Activated CD4-positive, CD25-positive, alpha-beta regulatory T cell (primary cell): ENCODE measurements around the gene OR6V1.
"Not testable (repeated sequence)": the region's sequence is repeated elsewhere in the genome, so short reads cannot be mapped to it uniquely, and the experiment has no call there.

Source experiments
- DNase-seq, 4 experiments: peaks; one replicate each; lab custom pipeline; 2025; lab: John Stamatoyannopoulos, UW

The OR6V1 gene

DNA sequence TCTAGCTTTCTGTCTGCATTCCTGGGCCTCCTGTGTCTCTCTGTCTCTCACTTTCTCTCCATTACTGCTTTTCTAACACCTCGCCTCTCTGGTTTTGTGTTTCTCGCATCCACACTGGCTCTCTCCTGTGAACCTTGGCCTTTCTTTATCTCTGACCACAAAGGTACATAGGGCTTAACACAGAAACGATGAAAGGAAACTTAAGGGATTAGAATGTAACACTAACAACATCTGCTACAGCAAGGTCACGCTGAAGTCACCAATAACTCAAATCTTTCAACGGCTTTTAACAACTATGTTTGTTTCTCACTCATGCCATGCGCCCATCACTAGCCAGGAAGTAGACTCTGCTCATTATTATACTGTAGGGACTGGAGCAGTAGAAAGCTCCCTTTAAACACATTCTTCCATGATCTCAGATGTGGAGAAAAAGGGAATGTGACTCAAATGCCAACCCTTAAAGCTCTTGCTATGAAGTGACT, 9.3 kb upstream of the OR6V1 start:
- DNase-seq, result no peak

DNA sequence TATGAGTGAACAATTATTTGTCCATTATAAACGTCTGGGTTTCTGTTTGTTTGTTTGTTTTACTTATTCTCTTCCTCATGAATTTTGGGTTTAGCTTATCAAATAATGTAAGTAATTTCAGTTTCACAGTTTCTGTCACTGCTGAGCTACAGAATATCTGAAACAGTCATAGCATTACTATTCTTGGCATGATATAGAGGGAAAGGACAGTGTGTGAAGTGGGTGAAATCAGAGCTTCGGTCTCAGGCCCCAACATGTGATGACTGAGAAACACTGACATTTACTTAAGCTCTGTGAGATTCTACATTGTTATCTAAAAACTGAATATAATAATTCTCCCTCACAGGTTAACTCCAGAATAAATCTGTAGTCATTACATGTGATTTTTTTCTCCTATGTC, 8.8 kb upstream of the OR6V1 start:
- DNase-seq, result no peak

DNA sequence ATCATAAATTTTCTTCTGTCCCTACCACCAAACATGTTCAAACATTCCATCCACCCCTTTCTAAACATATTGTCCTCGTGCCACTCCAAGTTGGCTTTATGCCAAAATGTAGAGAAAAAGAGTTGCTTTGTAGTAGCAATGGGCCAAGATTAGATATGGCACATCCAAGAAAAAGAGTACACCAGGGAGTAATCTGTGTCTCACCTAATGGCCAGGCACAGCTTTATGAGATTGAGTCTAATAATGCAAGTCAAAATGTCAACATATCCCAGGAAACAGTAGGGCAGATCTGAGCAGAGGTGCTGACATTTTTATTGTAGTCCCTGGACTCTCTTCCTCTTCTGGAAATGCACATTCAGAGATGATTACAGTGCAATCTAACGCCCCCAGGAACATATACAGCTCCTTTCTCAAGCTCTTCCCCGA, 5.7 kb upstream of the OR6V1 start:
- no peak for DNase-seq

DNA sequence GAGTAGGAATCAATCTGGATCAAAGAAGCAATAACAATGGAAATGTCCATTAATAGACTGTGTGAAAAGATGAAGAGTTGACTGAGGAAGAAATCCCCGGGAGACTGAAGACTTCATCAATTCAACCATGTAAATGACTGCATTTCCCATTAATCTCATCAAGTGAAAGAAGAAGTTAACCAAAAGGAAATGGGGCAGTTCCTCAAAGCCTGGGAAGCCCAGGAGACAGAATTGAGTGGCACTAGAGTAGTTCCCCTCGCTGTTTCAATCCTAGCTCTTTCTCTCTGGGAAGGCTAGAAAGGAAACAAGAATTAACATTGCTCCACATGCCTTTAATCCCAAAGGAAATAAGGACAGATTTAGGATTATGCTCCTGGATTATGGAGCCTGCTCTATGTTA, 4.8 kb upstream of the OR6V1 start:
- no peak for DNase-seq

DNA sequence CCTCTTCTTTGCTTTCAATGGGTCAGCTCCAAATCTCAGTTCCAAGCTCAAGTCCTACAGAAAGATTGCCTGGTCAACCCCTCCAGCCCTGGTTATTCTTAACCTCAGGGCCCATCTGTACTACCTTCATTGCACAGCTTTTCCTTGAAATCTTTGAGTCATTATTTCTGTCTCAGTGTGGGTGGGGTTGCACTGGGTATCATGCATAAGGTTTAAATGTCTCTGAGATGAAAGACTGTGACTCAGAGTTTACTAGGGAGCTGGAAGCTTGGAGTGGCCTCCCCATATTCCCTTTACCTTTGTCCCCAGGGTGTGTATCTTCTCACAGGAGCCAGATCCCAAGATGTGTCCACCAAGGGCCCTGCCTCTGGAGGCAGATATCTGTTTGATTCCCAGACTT, 3.3 kb upstream of the OR6V1 start:
- no peak for DNase-seq

DNA sequence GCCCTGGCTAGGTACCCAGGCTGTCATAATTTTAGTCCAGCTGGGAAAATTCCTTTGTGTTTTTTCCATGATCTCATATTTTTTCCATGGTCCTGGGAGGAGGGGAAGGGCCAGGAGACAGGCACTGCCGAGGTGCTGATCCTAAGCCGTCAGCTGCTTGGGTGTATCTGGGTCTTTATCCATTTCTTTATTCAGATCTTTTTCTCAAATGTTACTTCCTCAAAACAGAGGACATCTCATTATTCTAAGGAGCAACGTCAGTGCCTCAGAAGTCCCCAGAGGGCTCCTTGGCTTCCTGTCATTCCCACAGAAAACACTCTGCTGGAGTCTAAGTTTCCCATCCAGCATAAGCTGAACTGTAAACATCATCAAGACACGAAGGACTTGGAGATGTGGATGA, 2.8 kb upstream of the OR6V1 start:
- DNase-seq, result no peak

DNA sequence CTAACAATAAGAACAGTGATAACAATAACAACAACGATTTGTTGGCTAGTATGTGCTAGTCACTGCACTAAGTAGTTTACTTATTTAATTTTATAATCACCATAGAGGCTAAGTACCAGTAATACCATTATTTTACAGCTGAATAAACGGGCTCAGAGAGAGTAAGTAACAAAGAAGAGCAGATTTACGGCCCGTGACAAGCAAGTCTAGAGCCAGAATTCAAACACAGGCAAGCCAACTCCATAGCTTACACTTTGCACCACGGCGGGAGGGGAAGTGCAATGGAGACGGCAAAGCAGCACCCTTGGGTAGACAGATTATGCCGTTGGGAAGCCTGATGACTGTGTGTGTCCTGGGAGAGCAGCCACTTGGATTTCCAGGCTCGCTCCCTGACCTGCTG, 1.2 kb upstream of the OR6V1 start:
- no peak for DNase-seq

DNA sequence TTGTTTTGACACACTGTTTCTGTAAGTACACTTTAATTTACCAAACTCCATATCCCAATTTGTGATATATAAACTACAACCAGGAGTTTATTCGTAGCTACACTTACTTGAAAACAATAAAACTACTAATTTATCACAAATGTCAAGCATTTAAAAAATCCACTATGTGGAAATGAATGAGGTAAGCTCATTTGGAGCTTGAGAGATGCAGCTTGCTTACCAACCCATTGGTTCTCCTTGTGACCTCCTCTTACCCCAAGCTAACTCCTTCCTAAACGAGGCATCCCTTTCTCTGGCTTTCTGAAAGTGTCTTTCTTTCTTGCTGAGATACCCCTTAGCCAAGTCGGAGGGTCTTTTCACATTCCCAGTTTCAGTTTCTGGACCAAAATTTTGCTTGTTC, 2.5 kb downstream of the OR6V1 start:
- no peak for DNase-seq

DNA sequence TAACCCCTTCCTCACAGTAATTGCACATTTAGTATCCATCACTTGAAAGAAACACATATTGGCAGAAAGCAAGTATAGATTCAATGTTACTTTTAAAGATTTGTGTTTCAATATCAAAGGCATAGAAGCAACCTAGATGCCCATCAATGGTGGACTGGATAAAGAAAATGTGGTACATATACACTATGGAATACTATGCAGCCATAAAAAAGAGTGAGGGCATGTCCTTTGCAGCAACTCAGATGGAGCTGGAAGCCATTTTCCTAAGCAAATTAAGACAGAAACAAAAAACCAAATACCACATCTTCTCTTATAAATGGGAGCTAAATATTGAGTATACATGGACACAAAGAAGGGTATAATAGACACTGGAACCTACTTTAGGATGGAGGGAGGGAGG, 3.6 kb downstream of the OR6V1 start:
- DNase-seq, result no peak

DNA sequence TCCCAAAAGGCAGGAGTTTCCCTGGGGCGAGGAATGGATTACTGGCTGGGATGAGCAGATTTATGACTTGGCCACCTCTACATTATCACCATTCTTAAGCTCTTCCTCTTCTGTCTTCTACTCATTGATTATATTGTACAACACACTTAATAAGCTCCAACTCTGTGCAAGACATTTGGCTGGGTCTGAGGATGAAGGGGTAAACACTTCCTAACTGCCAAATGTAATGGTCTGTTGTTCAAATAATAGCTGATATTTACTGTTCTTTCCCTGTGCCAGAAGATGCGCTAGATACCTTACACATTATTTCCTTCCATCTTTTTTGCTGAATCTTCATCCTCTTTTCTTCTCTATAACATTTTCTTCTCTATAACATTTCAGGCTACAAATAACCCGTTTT, 11.6 kb downstream of the OR6V1 start:
- DNase-seq, result no peak

DNA sequence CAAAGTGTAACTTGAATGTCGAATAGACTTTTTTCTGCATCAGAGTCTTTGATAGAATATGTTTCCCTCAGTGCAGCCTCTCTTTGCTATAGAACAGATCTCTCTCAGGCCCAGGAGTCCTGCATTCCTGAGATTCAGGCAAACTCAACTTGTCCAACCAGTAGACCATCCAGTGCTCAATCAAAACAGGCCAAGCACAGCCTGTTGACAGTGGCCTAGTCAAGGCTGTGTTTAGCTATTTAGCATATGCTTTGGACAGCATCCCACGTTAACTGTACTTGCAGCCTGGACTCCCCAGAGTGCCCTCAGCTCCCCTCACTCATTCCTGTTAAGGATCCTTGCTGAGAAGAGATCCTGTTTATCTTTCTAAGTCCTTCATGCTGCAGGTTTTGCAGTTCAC, 16.3 kb downstream of the OR6V1 start:
- no peak for DNase-seq

DNA sequence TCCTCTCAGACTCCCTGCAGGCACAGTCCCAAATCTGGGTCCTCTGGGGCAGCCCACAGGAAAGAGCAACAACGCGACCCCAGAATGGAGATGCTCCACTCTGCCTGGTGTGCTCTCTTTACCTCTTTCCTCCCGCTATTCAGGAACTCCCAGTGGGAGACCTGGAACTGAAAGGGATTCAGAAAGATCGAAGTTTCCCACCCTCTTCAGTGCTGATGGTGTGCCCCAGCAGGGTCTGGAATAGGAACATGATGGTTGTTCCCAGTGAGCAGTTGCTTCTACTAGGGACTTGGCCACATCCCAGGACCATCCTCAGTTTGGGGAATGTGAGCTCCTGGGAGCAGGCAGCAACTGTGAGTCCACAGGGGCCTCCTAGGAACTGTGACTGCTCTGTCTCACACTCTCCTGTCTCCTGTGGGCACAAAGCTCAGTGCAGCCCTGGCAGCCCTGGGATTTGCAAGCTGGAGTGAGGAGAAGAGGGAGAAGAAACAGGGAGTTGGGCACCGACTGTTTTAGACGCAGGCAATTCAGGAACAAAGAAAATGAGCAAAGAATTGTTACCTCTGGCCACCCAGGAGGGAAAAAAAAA, 17.9 kb downstream of the OR6V1 start:
- DNase-seq, result no peak

DNA sequence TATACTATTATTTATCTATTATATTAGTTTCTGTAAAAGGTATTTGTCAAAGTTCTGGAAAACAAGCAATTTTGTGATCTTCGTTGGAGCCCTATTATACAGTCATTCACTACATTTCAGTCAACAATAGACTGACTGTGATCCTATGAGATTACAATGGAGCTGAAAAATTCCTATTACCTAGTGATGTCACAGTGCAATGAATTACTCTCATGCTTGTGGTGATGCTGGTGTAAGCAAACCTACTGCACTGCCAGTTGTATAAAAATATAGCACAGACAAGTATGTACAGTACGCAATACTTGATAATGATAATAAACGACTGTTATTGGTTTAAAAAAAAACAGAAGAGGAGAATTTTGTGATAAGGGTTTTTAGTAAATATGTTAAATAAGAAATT, 21.4 kb downstream of the OR6V1 start:
- DNase-seq, result no peak

DNA sequence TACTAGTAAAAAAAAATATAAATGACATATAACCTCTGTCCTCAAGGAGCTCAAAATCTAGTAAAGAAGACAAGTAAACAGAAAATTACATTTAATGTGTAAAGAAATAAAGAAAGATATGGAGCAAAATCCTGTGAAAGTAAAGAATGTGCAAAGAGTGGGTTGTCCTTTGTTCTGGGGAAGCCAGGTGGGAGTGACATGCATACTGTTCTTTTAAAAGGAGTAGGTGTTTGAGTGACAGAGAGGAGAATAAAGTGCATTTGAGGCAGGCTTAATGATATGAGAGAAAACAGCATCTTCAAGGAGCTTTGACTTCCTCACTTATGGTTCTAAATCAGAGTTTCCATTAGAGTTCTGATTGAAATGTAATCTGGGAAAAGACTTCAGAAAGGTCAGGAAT, 22.0 kb downstream of the OR6V1 start:
- DNase-seq, result no peak

DNA sequence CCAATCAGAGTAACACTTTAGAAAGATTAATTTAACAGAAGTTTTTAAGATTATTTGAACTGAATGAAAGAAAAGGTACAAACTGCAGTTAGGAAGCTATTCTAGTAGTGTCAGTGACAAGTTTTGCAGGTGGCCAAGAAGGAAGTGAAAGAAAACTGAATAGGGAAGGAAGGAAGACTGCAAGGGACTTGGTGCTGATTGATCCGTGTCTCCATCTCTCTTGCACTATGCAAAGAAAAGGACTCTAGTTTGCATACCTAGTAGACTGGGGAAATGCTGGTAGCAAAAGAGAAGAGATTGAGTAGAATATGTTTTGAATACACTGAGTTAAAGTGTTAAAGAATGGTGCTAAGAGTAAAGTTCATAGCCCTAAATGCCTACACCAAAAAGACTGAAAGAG, 33.0 kb downstream of the OR6V1 start:
- DNase-seq, result no peak

DNA sequence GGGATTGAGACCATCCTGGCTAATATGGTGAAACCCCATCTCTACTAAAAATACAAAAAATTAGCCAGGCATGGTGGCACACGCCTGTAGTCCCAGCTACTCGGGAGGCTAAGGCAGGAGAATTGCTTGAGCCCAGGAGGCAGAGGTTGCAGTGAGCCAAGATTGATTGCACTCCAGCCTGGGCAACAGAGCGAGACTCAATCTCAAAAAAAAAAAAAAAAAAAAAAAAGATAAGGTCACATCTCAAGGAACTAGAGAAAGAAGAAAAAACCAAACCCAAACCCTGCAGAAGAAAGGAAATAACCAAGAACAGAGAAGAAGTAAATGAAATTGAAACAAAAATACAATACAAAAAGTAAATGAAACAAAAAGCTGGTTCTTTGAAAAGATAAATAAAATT, 33.5 kb downstream of the OR6V1 start:
- DNase-seq, result not testable (repeated sequence)

DNA sequence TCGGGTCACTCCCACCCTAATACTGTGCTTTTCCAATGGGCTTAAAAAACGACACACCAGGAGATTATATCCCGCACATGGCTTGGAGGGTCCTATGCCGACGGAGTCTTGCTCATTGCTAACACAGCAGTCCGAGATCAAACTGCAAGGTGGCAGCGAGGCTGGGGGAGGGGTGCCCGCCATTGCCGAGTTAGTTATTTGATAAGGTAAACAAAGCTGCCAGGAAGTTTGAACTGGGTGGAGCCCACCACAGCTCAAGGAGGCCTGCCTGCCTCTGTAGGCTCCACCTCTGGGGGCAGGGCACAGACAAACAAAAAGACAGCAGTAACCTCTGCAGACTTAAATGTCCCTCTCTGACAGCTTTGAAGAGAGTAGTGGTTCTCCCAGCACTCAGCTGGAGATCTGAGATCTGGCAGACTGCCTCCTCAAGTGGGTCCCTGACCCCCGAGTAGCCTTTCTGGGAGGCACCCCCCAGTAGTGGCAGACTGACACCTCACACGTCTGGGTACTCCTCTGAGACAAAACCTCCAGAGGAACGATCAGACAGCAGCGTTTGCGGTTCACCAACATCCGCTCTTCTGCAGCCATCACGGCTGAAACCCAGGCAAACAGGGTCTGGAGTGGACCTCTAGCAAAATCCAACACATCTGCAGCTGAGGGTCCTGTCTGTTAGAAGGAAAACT, 36.5 kb downstream of the OR6V1 start:
- not testable (repeated sequence) for DNase-seq

DNA sequence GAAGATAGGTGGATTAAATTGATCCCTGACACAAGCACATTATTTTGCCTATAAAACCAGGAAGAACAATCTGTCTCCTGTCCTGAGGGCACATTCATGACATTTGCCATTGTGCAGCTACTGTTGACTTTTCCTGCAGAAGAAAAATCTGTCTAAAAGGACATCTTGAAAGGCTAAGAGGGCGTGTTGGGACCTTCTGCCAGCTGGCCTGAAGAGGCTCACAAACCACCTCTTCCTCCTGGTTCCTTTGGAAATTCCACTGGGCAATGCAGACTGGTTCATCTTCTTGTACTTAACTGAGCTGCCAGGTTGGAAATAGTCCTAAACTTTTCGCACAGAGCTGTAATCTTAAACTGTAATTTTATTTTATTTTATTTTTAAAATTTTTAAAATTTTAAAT, 44.0 kb downstream of the OR6V1 start:
- DNase-seq, result no peak

DNA sequence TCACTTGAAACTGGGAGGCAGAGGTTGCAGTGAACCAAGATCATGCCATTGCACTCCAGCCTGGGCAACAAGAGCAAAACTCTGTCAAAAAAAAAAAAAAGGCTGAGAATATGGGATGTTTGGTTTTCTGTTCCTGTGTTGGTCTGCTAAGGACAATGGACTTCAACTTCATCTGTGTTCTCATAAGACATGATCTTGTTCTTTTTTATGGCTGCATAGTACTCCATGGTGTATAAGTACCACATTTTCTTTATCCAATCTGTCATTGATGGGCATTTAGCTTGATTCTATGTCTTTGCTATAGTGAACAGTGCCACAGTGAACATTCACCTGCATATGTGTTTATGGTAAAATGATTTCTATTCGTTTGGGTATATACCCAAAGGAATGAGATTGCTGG, 47.4 kb downstream of the OR6V1 start:
- not testable (repeated sequence) for DNase-seq
